ENCODE measurements around the gene CCDC85C.
A peak's percentile ranks its signal among the peaks of the same experiment; 100 is the strongest.

The CCDC85C gene

GRCh38 chr14:99575043-99576023 lies 28.7 kb downstream of the CCDC85C start:
- CTCF ChIA-PET = interaction anchor here (0.7 to 1.5 kb wide), 10 partner anchors 13 to 102 kb away, joined by 3 to 7 read pairs (median 4); partner anchors contain the start of gene SETD3
- peak; percentile 71 for DNase-seq (ENCODE audit: low spot score)
- peak overlapping the region; percentile 95 for H3K27ac ChIP-seq
- POLR2A ChIA-PET (ENCODE audit: low non-redundant PET) = interaction anchor here (0.5 kb wide), 1 partner anchor 29 kb away, joined by 5 read pairs; the partner anchor contains the start of gene CCDC85C
- TF ChIP-seq CTCF (conservative IDR thresholded peaks at IDR 0.05; ENCODE audit: low read depth) = no peak; the same call in 1 of the 2 replicates

GRCh38 chr14:99574099-99574880 lies 29.7 kb downstream of the CCDC85C start:
- no peak for TF ChIP-seq CTCF (conservative IDR thresholded peaks at IDR 0.05; ENCODE audit: low read depth)
- H3K27ac ChIP-seq = peak overlapping the region; percentile 95
- ChIA-PET POLR2A (ENCODE audit: low non-redundant PET) (interaction anchor here (0.6 kb wide), 1 partner anchor 972 kb away, joined by 3 read pairs; no protein-coding TSS in a partner anchor), CTCF (interaction anchor here (0.6 to 1.1 kb wide), 4 partner anchors 12 to 66 kb away, joined by 3 to 5 read pairs (median 4); no protein-coding TSS in a partner anchor)
- DNase-seq (ENCODE audit: low spot score) = peak; percentile 58

GRCh38 chr14:99573436-99574098 lies 30.4 kb downstream of the CCDC85C start:
- H3K27ac ChIP-seq = peak overlapping the region; percentile 95
- POLR2A ChIA-PET (ENCODE audit: low non-redundant PET) = no interaction called here
- no peak for DNase-seq (ENCODE audit: low spot score)
- CTCF ChIA-PET = interaction anchor here (1.1 kb wide), 1 partner anchor 55 kb away, joined by 4 read pairs; no protein-coding TSS in a partner anchor
- no peak for TF ChIP-seq CTCF (conservative IDR thresholded peaks at IDR 0.05; ENCODE audit: low read depth)

- POLR2A ChIA-PET (ENCODE audit: low non-redundant PET) = no interaction called here
- peak overlapping the region; percentile 95 for H3K27ac ChIP-seq
- TF ChIP-seq CTCF (conservative IDR thresholded peaks at IDR 0.05; ENCODE audit: low read depth) = no peak
- no peak for DNase-seq (ENCODE audit: low spot score)
- CTCF ChIA-PET = interaction anchor here (0.5 to 1.1 kb wide), 2 partner anchors 25 to 56 kb away, joined by 3 to 4 read pairs; no protein-coding TSS in a partner anchor
Measured at GRCh38 chr14:99573000-99573330, 31.0 kb downstream of the CCDC85C start.

- H3K27ac ChIP-seq = peak overlapping the region; percentile 95
- no peak for DNase-seq (ENCODE audit: low spot score)
- CTCF ChIA-PET = interaction anchor here (0.5 kb wide), 1 partner anchor 24 kb away, joined by 3 read pairs; no protein-coding TSS in a partner anchor
Measured at GRCh38 chr14:99572173-99572999, 31.6 kb downstream of the CCDC85C start.

More at GRCh38 chr14:99572173-99572999, 31.6 kb downstream of the CCDC85C start:
- no peak for TF ChIP-seq CTCF (conservative IDR thresholded peaks at IDR 0.05; ENCODE audit: low read depth)
- POLR2A ChIA-PET (ENCODE audit: low non-redundant PET) = no interaction called here

Data from RWPE1 (cell line).